Mammary epithelial cell (primary cell): ENCODE measurements around the gene OLFM2.

Source experiments
- CTCF ChIP-seq, 2 donors: IDR thresholded peaks in 1 of 2; conservative IDR thresholded peaks in 1 of 2; 2 replicates each; pipeline ENCODE4 v1.5.1; 2011 to 2012; ENCODE audit warnings: inconsistent platforms in 2 of 2, low read length in 2 of 2, mild to moderate bottlenecking in 2 of 2, control low read depth in 1 of 2, low read depth in 1 of 2; ENCODE audit not compliant: insufficient read depth in 1 of 2; ENCODE audit errors: extremely low read depth in 1 of 2
- EZH2 ChIP-seq: IDR thresholded peaks from 2 replicates; pipeline ENCODE4 v1.6.1; 2012; ENCODE audit warnings: low read length, inconsistent platforms, borderline replicate concordance

- no peak for TF ChIP-seq CTCF (conservative IDR thresholded peaks at IDR 0.05 in 1 of 2, IDR thresholded peaks at IDR 0.05 in 1 of 2; ENCODE audit: extremely low read depth in 1 of 2, insufficient read depth in 1 of 2, low read depth in 1 of 2, low read length in 2 of 2)
- TF ChIP-seq EZH2 = no peak
Observed at GRCh38 chr19:9956956-9957355, 20.6 kb upstream of the OLFM2 start.
